Left ventricle myocardium inferior (tissue), 1 donor: ENCODE results near the gene ZNF555. TPM values are rescaled to one million over a fixed set of nuclear protein-coding genes. Genes with fewer than 3 reads are reported as not detected.

Experiments used
- DNase-seq: peaks from one replicate; pipeline ENCODE4 v3.0.0-alpha.2; 2020
- H3K27ac ChIP-seq: fragments of 200-600 bp; replicated peaks from 2 replicates; pipeline ENCODE4 v1.8.0; 2021
- H3K27me3 ChIP-seq: fragments of 200-600 bp; 2 replicates; pipeline ENCODE4 v1.8.0; 2021; ENCODE audit warnings: low read depth
- H3K36me3 ChIP-seq: fragments of 200-600 bp; 2 replicates; pipeline ENCODE4 v1.8.0; 2021
- H3K4me1 ChIP-seq: fragments of 200-600 bp; 2 replicates; pipeline ENCODE4 v1.8.0; 2021
- H3K4me3 ChIP-seq: fragments of 200-600 bp; 2 replicates; pipeline ENCODE4 v1.8.0; 2021; ENCODE audit warnings: mild to moderate bottlenecking, moderate library complexity
- H3K9me3 ChIP-seq: fragments of 200-600 bp; replicated peaks from 2 replicates; pipeline ENCODE4 v1.8.0; 2021
- intact Hi-C: fragments of 100-400 bp; cut with micrococcal nuclease; formaldehyde crosslinking; loops from one replicate; pipeline ENCODE4 v1.11.0; 2022
- total RNA-seq: library from RNA; stranded (reverse); fragmentation: NEBNext Ultra II Directional; extraction: Animal tissue kit (Norgen Biotek cat#: 25700); gene quantifications from one replicate; pipeline ENCODE4 v1.2.1, GENCODE V29; 2021
- TF ChIP-seq, protein P1 (sequence below): fragments of 200-600 bp; IDR thresholded peaks from 2 replicates; pipeline ENCODE4 v1.8.0; 2021; ENCODE audit warnings: antibody characterized with exemption, mild to moderate bottlenecking, borderline replicate concordance
- donor health status: DM: no; HTN: yes; CAD: no; lungs with severe emphysema.

Gene ZNF555
- total RNA-seq, 1 donor from 2014 or later, result 8.9 TPM

DNA sequence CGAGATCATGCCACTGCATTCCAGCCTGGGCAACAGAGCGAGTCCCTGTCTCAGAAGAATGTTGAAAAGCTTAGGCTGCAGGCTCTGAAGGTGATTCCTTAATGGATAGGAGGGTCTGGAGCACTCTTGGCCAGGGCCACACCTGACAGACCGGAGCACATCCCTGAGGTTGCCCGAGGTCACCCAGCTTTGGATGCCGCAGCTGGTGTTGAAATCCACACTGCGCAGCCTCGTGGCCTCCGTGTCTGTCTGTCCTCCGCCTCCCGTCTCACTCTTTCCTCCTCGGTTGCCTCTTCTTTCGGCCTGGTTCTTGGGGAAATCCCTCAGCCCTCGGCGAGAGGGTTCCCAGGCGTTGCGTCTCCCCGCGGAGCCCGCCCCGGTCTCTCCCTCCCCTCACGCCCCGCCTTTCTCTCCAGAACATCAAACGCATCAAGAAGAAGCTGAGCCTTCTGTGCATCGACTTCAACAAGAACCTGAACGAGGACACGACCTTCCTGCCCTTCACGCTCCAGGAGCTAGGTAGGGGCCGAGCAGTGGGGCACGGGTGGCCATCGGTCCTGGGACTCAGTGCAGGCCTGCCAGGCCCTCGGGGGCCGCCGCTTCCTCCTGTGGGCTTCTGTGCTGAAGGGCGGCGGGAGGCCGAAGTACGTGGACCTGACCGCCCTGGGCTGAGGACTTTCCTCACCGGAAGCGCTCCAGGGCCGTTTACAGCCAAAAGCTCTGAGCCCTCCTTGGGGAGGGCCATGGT, 41.8 kb upstream of the ZNF555 start:
- H3K27ac ChIP-seq, result peak overlapping the region; percentile 92
- TF ChIP-seq, protein P1, sequence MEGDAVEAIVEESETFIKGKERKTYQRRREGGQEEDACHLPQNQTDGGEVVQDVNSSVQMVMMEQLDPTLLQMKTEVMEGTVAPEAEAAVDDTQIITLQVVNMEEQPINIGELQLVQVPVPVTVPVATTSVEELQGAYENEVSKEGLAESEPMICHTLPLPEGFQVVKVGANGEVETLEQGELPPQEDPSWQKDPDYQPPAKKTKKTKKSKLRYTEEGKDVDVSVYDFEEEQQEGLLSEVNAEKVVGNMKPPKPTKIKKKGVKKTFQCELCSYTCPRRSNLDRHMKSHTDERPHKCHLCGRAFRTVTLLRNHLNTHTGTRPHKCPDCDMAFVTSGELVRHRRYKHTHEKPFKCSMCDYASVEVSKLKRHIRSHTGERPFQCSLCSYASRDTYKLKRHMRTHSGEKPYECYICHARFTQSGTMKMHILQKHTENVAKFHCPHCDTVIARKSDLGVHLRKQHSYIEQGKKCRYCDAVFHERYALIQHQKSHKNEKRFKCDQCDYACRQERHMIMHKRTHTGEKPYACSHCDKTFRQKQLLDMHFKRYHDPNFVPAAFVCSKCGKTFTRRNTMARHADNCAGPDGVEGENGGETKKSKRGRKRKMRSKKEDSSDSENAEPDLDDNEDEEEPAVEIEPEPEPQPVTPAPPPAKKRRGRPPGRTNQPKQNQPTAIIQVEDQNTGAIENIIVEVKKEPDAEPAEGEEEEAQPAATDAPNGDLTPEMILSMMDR, result no peak
- no peaks in the 10 kb centered on the region for H3K27me3 ChIP-seq
- H3K4me1 ChIP-seq, result peaks cover 47% of the 10 kb centered on the region
- intact Hi-C loops, result no loop called here
- H3K36me3 ChIP-seq, result peaks cover 45% of the 10 kb centered on the region
- DNase-seq, result no peak
- no peaks in the 10 kb centered on the region for H3K9me3 ChIP-seq
- H3K4me3 ChIP-seq, result no peak overlapping the region

DNA sequence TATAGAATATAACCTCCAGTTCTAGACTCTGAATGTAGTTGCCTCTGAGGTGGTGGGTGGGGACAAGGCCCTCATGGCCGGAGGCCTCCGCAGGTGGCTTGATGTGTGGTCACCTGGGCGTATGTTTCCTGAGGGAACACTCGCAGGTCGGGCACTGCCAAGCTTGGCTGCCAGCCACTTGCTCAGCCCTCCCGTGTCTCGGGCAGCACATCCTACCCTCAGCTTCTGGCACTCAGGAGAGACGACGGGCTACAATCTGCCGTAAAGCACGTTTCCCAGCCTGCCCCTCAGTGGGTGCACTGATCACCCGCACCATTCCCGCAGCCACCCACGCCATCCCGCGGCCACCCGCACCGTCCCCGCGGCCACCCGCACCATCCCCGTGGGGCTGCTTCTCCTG, 40.8 kb upstream of the ZNF555 start:
- no peak overlapping the region for H3K4me3 ChIP-seq
- TF ChIP-seq, protein P1, result no peak
- H3K27me3 ChIP-seq, result no peaks in the 10 kb centered on the region
- H3K9me3 ChIP-seq, result no peaks in the 10 kb centered on the region
- peaks cover 43% of the 10 kb centered on the region for H3K4me1 ChIP-seq
- peaks cover 44% of the 10 kb centered on the region for H3K36me3 ChIP-seq
- H3K27ac ChIP-seq, result peak overlapping the region; percentile 92
- intact Hi-C loops, result no loop called here
- peak; percentile 41 for DNase-seq

DNA sequence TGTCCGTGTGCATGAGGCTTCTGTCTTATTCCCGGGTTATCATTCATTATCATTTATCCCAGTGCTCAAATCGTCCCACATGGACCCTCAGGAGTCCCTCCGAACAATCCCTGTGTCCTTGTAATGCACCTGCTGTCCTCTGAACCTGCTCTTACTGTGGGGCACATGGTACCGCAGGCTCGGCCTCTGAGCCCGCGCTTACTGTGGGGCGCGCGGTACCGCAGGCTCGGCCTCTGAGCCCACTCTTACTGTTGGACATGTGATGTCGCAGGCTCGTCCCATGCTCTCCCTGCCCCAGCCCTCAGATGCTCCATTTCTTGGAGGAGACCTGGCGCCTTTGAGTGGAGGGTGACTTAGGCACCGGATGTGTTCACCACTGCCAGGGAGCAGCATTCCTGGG, 38.4 kb upstream of the ZNF555 start:
- no peak overlapping the region for H3K27ac ChIP-seq
- peaks cover 57% of the 10 kb centered on the region for H3K36me3 ChIP-seq
- no peaks in the 10 kb centered on the region for H3K27me3 ChIP-seq
- intact Hi-C loops, result no loop called here
- H3K9me3 ChIP-seq, result no peaks in the 10 kb centered on the region
- peaks cover 20% of the 10 kb centered on the region for H3K4me1 ChIP-seq
- TF ChIP-seq, protein P1, result no peak
- no peak for DNase-seq
- no peak overlapping the region for H3K4me3 ChIP-seq

DNA sequence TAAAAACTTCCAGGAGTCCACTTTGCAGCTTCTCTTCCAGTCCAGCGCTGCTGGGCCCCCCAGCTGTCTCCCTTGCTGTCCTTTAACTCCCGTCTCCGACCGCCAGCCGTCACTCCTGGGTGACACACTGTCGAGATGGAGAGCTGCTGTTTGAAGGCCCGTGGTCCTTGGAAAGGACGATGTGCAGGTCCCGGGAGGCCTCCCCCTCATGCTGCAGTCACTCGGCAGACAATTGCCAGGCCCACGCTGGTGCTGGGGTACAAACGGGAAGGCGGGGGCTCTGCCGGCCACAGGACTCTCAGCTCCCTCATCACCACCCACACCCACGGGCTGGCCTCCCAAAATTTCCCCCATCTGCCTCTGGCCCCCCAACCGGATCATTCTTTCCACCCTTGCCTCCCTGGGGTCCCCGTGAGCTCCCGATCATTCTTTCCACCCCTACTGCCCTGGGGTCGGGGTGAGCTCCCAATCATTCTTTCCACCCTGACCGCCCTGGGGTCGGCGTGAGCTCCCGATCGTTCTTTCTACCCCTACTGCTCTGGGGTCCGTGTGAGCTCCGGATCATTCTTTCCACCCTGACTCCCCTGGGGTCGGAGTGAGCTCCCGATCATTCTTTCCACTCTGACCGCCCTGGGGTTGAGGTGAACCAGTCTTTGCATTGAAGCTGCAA, 37.7 kb upstream of the ZNF555 start:
- intact Hi-C loops, result no loop called here
- H3K4me1 ChIP-seq, result peaks cover 12% of the 10 kb centered on the region
- no peak for DNase-seq
- TF ChIP-seq, protein P1, result no peak
- H3K27me3 ChIP-seq, result no peaks in the 10 kb centered on the region
- no peak overlapping the region for H3K4me3 ChIP-seq
- H3K27ac ChIP-seq, result no peak overlapping the region
- H3K36me3 ChIP-seq, result peaks cover 60% of the 10 kb centered on the region
- H3K9me3 ChIP-seq, result no peaks in the 10 kb centered on the region

DNA sequence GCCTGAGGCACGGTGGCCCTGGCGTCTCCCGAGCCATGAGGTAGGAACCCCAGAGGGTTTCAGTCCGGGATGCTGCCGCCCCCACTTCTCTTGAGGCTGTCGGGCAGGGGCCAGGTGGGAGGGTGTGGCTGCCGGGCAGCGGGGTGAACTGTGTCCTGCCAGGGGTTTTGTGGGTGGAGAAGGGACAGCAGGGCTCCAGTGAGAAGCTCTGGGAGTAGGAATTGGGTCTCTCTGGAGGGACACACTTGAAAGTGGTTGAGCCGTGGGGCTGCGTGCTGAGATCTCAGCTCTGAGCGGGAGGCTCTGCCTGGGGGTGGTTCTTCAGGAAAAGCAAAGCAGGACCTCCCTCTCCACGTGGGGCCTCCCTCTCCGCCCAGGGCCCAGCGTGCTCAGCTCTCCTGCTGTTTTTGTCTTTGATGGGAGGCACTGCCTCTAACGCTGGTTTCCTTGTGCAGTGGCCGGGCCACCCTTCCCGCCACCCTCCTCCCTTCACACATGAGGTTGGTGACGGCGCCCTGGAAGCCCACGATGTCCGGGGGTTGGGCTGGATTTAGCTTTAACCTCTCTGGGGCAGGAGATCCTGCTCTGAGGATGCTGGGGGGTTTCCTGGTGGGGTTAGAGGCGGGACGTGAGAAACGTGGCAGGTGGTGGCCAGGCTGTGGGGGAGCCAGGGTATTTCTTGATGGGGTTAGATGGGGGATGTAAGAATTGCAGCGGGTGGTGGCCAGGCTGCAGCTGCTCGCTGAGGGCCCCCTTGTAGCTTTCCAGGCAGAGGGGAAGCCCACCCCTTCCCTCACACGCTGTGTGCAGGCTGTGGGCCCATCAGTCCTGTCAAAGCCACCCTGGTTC, 36.9 kb upstream of the ZNF555 start:
- intact Hi-C loops, result no loop called here
- Histone ChIP-seq H3K27me3 (no peaks in the 10 kb centered on the region), H3K9me3 (no peaks in the 10 kb centered on the region), H3K4me3 (no peak overlapping the region), H3K27ac (no peak overlapping the region), H3K4me1 (peaks cover 8% of the 10 kb centered on the region), H3K36me3 (peaks cover 62% of the 10 kb centered on the region)
- TF ChIP-seq, protein P1, result no peak
- DNase-seq, result no peak
